ENCODE data around the gene CLINT1.

DNA sequence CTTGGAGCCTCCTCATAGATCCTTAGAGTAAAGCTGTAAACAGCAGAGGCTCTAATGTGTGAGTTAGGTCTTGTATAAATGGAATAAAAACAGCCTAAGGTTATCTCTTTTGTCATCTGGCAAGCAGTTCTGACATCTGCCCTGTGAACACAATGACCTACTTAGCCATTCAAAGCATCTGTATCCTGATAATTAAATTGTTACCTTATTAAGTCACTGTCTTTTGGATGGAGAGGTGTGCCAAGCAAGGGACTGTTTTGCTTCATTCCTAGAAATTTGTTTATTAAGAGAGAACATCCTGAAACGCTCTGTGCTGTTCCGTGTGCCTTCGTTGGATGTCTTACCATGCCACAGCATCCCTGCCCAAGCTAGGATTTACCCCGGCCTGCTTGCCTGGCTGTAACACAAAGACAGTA is 113.9 kb downstream of the CLINT1 start:
- TF ChIP-seq, protein P1, sequence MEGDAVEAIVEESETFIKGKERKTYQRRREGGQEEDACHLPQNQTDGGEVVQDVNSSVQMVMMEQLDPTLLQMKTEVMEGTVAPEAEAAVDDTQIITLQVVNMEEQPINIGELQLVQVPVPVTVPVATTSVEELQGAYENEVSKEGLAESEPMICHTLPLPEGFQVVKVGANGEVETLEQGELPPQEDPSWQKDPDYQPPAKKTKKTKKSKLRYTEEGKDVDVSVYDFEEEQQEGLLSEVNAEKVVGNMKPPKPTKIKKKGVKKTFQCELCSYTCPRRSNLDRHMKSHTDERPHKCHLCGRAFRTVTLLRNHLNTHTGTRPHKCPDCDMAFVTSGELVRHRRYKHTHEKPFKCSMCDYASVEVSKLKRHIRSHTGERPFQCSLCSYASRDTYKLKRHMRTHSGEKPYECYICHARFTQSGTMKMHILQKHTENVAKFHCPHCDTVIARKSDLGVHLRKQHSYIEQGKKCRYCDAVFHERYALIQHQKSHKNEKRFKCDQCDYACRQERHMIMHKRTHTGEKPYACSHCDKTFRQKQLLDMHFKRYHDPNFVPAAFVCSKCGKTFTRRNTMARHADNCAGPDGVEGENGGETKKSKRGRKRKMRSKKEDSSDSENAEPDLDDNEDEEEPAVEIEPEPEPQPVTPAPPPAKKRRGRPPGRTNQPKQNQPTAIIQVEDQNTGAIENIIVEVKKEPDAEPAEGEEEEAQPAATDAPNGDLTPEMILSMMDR (IDR thresholded peaks at IDR 0.05 in 2 of 3, conservative IDR thresholded peaks at IDR 0.05 in 1 of 3; ENCODE audit: borderline replicate concordance in 1 of 3, insufficient read depth in 1 of 3, low read depth in 2 of 3, low read length in 2 of 3), result no peak
- TF ChIP-seq ELF1 (IDR thresholded peaks at IDR 0.05; ENCODE audit: borderline replicate concordance, low read depth) (no peak), RAD21 (IDR thresholded peaks at IDR 0.05; ENCODE audit: low read depth) (no peak), JUND (IDR thresholded peaks at IDR 0.05) (no peak), ZNF274 (IDR thresholded peaks at IDR 0.05; ENCODE audit: low read depth, low read length) (no peak), POLR2AphosphoS5 (IDR thresholded peaks at IDR 0.05; ENCODE audit: low read depth, low read length) (no peak), SIN3A (IDR thresholded peaks at IDR 0.05; ENCODE audit: low read depth) (no peak)
- TF ChIP-seq, protein P2, sequence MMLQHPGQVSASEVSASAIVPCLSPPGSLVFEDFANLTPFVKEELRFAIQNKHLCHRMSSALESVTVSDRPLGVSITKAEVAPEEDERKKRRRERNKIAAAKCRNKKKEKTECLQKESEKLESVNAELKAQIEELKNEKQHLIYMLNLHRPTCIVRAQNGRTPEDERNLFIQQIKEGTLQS (IDR thresholded peaks at IDR 0.05), result no peak

Data from HCT116 (cell line).